GM19328 (cell line): ENCODE measurements around the gene FCRL1.

ENCODE experiments used
- ATAC-seq: cut with Tn5 transposase; IDR thresholded peaks from one replicate; pipeline ENCODE4 v1.9.1; 2021; ENCODE audit warnings: mild to moderate bottlenecking, moderate library complexity; ENCODE audit not compliant: unreplicated experiment

FCRL1 gene

GRCh38 chr1:157819896-157820295 is at the start of gene FCRL1:
Gene FCRL1 (minus strand): TSS chr1:157820120. CDS start chr1:157820037, 83 bp downstream.
- no peak for ATAC-seq

GRCh38 chr1:157868654-157869053 is 48.7 kb upstream of the FCRL1 start:
- no peak for ATAC-seq

- ATAC-seq: no peak
These were observed 42.5 kb upstream of the FCRL1 start for GRCh38 chr1:157862114-157863070.

GRCh38 chr1:157856538-157856937 is 36.6 kb upstream of the FCRL1 start:
- no peak for ATAC-seq

GRCh38 chr1:157852476-157852875 is 32.6 kb upstream of the FCRL1 start:
- no peak for ATAC-seq

- ATAC-seq: peak; percentile 82
These were observed 29.4 kb upstream of the FCRL1 start for GRCh38 chr1:157849229-157849875.

- no peak for ATAC-seq
These were observed 24.3 kb upstream of the FCRL1 start for GRCh38 chr1:157844089-157844830.

- ATAC-seq: no peak
These were observed 23.0 kb upstream of the FCRL1 start for GRCh38 chr1:157842939-157843338.

- no peak for ATAC-seq
These were observed 21.8 kb upstream of the FCRL1 start, which contains the start of gene CD5L for GRCh38 chr1:157841708-157842107. Gene CD5L (minus strand): TSS chr1:157841808. CDS start chr1:157841701, 107 bp downstream.

GRCh38 chr1:157838966-157839365 is 19.0 kb upstream of the FCRL1 start:
- no peak for ATAC-seq

- no peak for ATAC-seq
These were observed 14.5 kb upstream of the FCRL1 start for GRCh38 chr1:157834430-157834829.

GRCh38 chr1:157833145-157833544 is 13.2 kb upstream of the FCRL1 start:
- ATAC-seq: no peak

GRCh38 chr1:157831968-157832626 is 12.2 kb upstream of the FCRL1 start:
- no peak for ATAC-seq

- ATAC-seq: no peak
These were observed 11.0 kb upstream of the FCRL1 start for GRCh38 chr1:157830887-157831286.

- ATAC-seq: no peak
These were observed 9.8 kb upstream of the FCRL1 start for GRCh38 chr1:157829711-157830110.

- no peak for ATAC-seq
These were observed 9.3 kb upstream of the FCRL1 start for GRCh38 chr1:157829210-157829609.

- ATAC-seq: no peak
These were observed 379 bp upstream of the FCRL1 start for GRCh38 chr1:157820299-157820698.

GRCh38 chr1:157819215-157819614 is 705 bp downstream of the FCRL1 start:
- ATAC-seq: no peak

- no peak for ATAC-seq
These were observed 6.7 kb downstream of the FCRL1 start for GRCh38 chr1:157813269-157813668.

- peak; percentile 90 for ATAC-seq
These were observed 13.3 kb downstream of the FCRL1 start for GRCh38 chr1:157806431-157807149.
